GM21786 (cell line): ENCODE data around the gene TEX53.

Experiments used
- ATAC-seq: cut with Tn5 transposase; IDR thresholded peaks from one replicate; pipeline ENCODE4 v1.9.1; 2021; ENCODE audit not compliant: unreplicated experiment

The TEX53 gene

GRCh38 chr9:114607671-114608524 is 49.7 kb downstream of the TEX53 start:
- ATAC-seq, result peak; percentile 46

- no peak for ATAC-seq
Measured at GRCh38 chr9:114606597-114607207, 50.9 kb downstream of the TEX53 start.
